ENCODE data around the gene PCP2.

DNA sequence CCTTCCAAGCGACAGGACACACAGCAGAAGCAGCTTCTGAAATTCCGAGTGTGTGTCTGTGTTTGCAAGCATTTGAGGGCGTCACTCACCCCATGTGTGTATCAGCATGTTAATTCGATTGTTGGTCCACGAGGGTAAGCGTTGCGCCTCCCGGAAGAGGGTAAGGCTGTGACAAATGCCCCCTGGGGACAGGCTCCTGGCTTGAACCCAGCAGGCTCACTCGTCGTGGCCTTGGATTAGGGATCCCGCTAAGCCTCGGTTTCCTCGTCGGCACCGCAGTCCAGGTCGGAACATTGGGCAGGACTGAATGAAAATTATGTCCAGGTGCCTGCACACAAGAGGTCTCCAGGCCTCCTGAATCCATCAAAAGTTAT lies 2.8 kb upstream of the PCP2 start:
- no peak for TF ChIP-seq TCF7 (IDR thresholded peaks at IDR 0.05; ENCODE audit: low read depth)
- TF ChIP-seq ZNF263 (CRISPR knock-in tag; IDR thresholded peaks at IDR 0.05): no peak
- TF ChIP-seq, protein P1, sequence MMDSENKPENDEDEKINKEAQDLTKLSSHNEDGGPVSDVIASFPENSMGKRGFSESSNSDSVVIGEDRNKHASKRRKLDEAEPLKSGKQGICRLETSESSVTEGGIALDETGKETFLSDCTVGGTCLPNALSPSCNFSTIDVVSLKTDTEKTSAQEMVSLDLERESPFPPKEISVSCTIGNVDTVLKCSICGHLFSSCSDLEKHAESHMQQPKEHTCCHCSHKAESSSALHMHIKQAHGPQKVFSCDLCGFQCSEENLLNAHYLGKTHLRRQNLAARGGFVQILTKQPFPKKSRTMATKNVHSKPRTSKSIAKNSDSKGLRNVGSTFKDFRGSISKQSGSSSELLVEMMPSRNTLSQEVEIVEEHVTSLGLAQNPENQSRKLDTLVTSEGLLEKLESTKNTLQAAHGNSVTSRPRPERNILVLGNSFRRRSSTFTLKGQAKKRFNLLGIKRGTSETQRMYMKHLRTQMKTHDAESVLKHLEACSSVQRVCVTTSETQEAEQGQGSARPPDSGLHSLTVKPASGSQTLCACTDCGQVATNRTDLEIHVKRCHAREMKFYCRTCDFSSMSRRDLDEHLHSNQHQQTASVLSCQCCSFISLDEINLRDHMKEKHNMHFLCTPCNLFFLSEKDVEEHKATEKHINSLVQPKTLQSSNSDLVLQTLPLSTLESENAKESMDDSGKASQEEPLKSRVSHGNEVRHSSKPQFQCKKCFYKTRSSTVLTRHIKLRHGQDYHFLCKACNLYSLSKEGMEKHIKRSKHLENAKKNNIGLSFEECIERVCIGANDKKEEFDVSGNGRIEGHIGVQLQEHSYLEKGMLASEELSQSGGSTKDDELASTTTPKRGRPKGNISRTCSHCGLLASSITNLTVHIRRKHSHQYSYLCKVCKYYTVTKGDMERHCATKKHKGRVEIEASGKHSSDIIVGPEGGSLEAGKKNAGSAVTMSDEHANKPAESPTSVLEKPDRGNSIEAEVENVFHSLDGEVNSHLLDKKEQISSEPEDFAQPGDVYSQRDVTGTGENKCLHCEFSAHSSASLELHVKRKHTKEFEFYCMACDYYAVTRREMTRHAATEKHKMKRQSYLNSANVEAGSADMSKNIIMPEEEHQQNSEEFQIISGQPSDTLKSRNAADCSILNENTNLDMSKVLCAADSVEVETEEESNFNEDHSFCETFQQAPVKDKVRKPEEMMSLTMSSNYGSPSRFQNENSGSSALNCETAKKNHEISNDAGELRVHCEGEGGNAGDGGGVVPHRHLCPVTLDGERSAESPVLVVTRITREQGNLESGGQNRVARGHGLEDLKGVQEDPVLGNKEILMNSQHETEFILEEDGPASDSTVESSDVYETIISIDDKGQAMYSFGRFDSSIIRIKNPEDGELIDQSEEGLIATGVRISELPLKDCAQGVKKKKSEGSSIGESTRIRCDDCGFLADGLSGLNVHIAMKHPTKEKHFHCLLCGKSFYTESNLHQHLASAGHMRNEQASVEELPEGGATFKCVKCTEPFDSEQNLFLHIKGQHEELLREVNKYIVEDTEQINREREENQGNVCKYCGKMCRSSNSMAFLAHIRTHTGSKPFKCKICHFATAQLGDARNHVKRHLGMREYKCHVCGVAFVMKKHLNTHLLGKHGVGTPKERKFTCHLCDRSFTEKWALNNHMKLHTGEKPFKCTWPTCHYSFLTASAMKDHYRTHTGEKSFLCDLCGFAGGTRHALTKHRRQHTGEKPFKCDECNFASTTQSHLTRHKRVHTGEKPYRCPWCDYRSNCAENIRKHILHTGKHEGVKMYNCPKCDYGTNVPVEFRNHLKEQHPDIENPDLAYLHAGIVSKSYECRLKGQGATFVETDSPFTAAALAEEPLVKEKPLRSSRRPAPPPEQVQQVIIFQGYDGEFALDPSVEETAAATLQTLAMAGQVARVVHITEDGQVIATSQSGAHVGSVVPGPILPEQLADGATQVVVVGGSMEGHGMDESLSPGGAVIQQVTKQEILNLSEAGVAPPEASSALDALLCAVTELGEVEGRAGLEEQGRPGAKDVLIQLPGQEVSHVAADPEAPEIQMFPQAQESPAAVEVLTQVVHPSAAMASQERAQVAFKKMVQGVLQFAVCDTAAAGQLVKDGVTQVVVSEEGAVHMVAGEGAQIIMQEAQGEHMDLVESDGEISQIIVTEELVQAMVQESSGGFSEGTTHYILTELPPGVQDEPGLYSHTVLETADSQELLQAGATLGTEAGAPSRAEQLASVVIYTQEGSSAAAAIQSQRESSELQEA (CRISPR knock-in tag; IDR thresholded peaks at IDR 0.05; ENCODE audit: not compliant biosample characterization): no peak
